ENCODE data around the gene TNS1. TPM values are rescaled to one million over a fixed set of nuclear protein-coding genes. Genes with fewer than 3 reads are reported as not detected.
A peak's percentile ranks its signal among the peaks of the same experiment; 100 is the strongest.

TNS1 gene
- total RNA-seq, 1 donor from 2014 or later, result 0.13 TPM

DNA sequence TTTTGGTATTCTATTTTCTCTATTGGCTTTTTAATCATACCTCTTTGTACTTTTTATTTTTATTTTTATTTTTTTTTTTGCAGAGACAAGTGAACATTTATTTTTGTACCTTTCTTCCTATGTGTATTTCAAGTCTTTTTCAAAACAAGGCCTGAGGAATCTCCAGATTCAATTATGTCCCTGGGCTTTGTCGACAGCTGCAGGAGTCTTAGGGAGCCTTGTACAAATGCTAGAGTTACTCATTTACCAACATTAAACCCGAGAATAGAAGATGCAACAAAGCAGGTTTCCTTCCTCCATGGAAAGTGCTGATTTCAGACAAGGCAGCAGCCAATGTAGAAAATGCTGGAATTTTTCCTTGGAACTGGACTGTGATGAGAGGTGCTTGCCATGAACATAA, 242.8 kb downstream of the TNS1 start:
- ATAC-seq (ENCODE audit: low read depth) (no peak), DNase-seq (no peak)
- Mint-ChIP-seq H3K9me3 (peaks cover 11% of the 10 kb centered on the region), H3K27me3 (peaks cover 13% of the 10 kb centered on the region), H3K4me1 (peaks cover 6% of the 10 kb centered on the region), H3K36me3 (ENCODE audit: low read depth) (peaks cover 4% of the 10 kb centered on the region), H3K4me3 (no peak overlapping the region), H3K27ac (no peak overlapping the region)
- POLR2A ChIA-PET, result no interaction called here
- CTCF ChIA-PET, result no interaction called here
- intact Hi-C loops (cut with micrococcal nuclease), result loop anchor here (5.0 kb wide), 2 partner anchors 1063 to 1243 kb away; partner anchors contain the start of gene IGFBP5
- TF ChIP-seq, protein P1, sequence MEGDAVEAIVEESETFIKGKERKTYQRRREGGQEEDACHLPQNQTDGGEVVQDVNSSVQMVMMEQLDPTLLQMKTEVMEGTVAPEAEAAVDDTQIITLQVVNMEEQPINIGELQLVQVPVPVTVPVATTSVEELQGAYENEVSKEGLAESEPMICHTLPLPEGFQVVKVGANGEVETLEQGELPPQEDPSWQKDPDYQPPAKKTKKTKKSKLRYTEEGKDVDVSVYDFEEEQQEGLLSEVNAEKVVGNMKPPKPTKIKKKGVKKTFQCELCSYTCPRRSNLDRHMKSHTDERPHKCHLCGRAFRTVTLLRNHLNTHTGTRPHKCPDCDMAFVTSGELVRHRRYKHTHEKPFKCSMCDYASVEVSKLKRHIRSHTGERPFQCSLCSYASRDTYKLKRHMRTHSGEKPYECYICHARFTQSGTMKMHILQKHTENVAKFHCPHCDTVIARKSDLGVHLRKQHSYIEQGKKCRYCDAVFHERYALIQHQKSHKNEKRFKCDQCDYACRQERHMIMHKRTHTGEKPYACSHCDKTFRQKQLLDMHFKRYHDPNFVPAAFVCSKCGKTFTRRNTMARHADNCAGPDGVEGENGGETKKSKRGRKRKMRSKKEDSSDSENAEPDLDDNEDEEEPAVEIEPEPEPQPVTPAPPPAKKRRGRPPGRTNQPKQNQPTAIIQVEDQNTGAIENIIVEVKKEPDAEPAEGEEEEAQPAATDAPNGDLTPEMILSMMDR (IDR thresholded peaks at IDR 0.05), result no peak

DNA sequence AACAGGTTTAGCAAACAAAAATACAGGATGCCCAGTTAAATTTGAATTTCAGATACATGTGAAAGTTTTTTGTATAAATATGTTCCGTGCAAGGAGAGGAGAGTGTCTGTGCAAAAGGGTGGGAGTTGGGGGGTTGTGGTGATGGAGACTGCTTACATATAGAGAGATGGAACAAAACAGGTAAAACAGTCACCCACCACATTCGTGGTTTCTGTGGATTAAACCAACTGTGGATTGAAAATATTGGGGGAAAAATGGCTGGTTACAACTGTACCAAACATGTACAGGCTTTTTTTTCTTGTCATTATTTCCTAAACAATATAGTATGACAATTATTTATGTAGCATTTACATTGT, 245.7 kb downstream of the TNS1 start:
- Mint-ChIP-seq H3K27me3 (peaks cover 19% of the 10 kb centered on the region), H3K9me3 (peaks cover 8% of the 10 kb centered on the region), H3K4me3 (no peak overlapping the region), H3K36me3 (ENCODE audit: low read depth) (no peaks in the 10 kb centered on the region), H3K27ac (no peak overlapping the region), H3K4me1 (peaks cover 6% of the 10 kb centered on the region)
- TF ChIP-seq, protein P1 (IDR thresholded peaks at IDR 0.05), result no peak
- intact Hi-C loops (cut with micrococcal nuclease), result loop anchor here (5.0 kb wide), 2 partner anchors 1060 to 1240 kb away; partner anchors contain the start of gene IGFBP5
- ChIA-PET POLR2A (no interaction called here), CTCF (interaction anchor here (1.0 to 1.5 kb wide), 3 partner anchors 34 to 1239 kb away, joined by 3 to 4 read pairs (median 4); no protein-coding TSS in a partner anchor)
- DNase-seq (no peak), ATAC-seq (ENCODE audit: low read depth) (no peak)

DNA sequence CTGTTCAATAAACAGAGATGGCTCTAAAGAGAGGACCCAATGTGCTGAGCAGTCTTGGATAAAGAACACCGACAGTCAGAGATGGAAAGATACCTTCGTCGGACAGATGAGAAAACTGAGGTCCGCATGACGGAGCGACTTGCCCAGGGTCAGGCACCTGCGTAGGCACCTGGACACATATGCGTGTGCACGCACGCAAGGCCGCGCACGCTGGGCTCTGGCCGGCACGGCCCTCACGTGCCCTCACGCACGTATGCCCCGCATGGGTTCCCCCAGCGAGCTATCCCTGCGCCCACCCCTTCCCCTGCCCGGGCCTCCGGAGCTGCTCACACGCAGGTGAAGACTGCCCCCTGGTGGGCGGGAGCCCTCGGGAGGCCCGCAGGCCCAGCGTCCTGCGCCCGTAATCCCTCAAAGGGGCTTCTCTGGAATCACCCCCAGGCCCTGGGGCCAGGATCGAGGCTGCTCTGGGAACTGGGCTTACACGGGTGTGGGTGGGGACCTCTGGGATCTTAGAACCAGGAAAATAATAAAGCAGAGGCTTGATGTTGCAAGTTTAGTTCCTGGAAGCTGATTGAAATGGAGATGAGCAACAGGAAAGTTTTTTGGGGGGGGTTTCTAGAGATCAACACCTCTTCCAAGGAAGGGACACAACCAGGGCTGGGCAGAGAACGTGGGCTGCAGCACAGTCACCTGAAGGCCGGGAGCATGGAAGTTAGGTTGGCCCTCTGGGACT, 246.3 kb downstream of the TNS1 start:
- Mint-ChIP-seq H3K27me3 (peaks cover 23% of the 10 kb centered on the region), H3K27ac (no peak overlapping the region), H3K9me3 (peaks cover 5% of the 10 kb centered on the region), H3K36me3 (ENCODE audit: low read depth) (no peaks in the 10 kb centered on the region), H3K4me1 (peaks cover 6% of the 10 kb centered on the region), H3K4me3 (no peak overlapping the region)
- peak; percentile 52 for ATAC-seq (ENCODE audit: low read depth)
- TF ChIP-seq, protein P1 (IDR thresholded peaks at IDR 0.05), result no peak
- DNase-seq, result peak; percentile 48
- ChIA-PET CTCF (interaction anchor here (0.6 to 1.5 kb wide), 4 partner anchors 19 to 1239 kb away, joined by 3 to 4 read pairs (median 4); no protein-coding TSS in a partner anchor), POLR2A (no interaction called here)
- intact Hi-C loops (cut with micrococcal nuclease), result loop anchor here (1.0 to 5.0 kb wide), 3 partner anchors 1059 to 1239 kb away; partner anchors contain the start of gene IGFBP5

DNA sequence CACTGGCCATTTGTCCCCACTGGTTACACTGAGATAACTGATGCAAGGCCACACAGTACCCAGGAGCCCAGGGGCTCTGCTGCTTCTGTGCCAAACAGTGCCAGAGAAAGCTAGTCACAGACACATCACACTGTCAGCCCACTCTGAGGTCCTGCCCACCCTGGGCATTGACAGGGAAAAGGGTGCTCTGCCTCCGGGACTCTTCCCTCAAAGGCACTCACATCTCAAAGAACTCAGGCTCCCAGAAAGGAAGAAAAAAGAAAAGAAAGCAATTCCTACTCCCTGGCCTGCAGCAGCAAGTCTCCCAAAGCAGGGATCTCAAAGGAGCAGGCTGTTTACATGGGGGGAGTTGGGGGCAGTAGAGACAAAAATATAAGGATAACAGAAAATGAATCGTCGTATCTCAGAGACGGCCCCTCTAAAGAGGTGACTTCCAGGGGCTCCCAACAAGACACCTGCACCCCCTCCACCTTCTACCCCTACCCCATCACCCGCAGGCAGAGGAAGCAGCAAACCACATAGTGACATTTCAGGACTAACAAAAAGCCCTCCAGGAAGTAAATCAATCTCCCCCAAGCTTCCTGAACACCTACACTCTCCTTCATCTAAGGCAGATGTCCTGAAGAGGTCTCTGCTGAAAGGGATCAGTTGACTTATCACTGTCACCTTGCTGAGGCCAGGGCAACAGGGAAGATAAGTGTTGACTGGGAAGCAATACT, 247.6 kb downstream of the TNS1 start:
- DNase-seq (no peak), ATAC-seq (ENCODE audit: low read depth) (no peak)
- ChIA-PET POLR2A (no interaction called here), CTCF (interaction anchor here (1.5 kb wide), 1 partner anchor 36 kb away, joined by 4 read pairs; no protein-coding TSS in a partner anchor)
- Mint-ChIP-seq H3K27ac (no peak overlapping the region), H3K36me3 (ENCODE audit: low read depth) (no peaks in the 10 kb centered on the region), H3K4me1 (peaks cover 6% of the 10 kb centered on the region), H3K4me3 (no peak overlapping the region), H3K27me3 (peaks cover 21% of the 10 kb centered on the region), H3K9me3 (no peaks in the 10 kb centered on the region)
- TF ChIP-seq, protein P1 (IDR thresholded peaks at IDR 0.05), result no peak
- intact Hi-C loops (cut with micrococcal nuclease), result loop anchor here (5.0 kb wide), 2 partner anchors 1058 to 1238 kb away; partner anchors contain the start of gene IGFBP5

Measured in activated B cell treated with CpG ODN at 0.5 μM for 24 hours (primary cell).